Lower leg skin (tissue), 3 donors: Measurements from ENCODE around the gene OR5AC2.

ENCODE experiments used
- POLR2A ChIP-seq, 2 donors: fragments of 450-650 bp; IDR thresholded peaks; one replicate each; pipeline ENCODE4 v1.6.1; 2016 to 2017; ENCODE audit warnings: antibody characterized with exemption in 2 of 2, mild to moderate bottlenecking in 1 of 2, moderate library complexity in 1 of 2
- TF ChIP-seq, protein P1 (sequence below), 3 donors: fragments of 450-650 bp; IDR thresholded peaks; one replicate each; pipeline ENCODE4 v1.5.1; 2016; ENCODE audit warnings: antibody characterized with exemption in 3 of 3, mild to moderate bottlenecking in 3 of 3, moderate library complexity in 2 of 3

DNA sequence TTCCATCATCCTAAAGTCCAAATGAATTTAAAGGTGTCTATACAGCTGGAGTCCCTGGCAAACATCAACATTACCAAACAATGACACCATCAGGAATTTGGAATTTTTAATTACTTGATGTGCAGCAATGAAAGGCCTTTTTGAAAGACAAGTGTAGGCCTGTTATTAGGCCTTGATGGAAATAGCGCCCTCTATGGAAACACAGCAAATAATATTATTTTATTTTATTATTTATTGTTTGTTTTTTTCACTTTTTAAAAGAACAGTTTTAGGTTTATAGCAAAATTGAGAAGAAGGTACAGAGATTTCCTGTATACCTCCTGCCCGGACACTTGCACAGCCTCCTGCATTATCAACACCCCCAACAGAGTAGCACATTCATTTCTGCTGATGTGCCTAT lies 18.1 kb upstream of the OR5AC2 start:
- TF ChIP-seq, protein P1, sequence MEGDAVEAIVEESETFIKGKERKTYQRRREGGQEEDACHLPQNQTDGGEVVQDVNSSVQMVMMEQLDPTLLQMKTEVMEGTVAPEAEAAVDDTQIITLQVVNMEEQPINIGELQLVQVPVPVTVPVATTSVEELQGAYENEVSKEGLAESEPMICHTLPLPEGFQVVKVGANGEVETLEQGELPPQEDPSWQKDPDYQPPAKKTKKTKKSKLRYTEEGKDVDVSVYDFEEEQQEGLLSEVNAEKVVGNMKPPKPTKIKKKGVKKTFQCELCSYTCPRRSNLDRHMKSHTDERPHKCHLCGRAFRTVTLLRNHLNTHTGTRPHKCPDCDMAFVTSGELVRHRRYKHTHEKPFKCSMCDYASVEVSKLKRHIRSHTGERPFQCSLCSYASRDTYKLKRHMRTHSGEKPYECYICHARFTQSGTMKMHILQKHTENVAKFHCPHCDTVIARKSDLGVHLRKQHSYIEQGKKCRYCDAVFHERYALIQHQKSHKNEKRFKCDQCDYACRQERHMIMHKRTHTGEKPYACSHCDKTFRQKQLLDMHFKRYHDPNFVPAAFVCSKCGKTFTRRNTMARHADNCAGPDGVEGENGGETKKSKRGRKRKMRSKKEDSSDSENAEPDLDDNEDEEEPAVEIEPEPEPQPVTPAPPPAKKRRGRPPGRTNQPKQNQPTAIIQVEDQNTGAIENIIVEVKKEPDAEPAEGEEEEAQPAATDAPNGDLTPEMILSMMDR (IDR thresholded peaks at IDR 0.05) = no peak
- no peak for TF ChIP-seq POLR2A (IDR thresholded peaks at IDR 0.05)
